DMS153 (cell line): ENCODE results near the gene LMBR1.
A peak's percentile ranks its signal among the peaks of the same experiment; 100 is the strongest.
"Not testable (repeated sequence)": the region's sequence is repeated elsewhere in the genome, so short reads cannot be mapped to it uniquely, and the experiment has no call there.

Experiments
- DNase-seq: peaks from one replicate; lab custom pipeline; 2025; lab: John Stamatoyannopoulos, UW

The LMBR1 gene

DNA sequence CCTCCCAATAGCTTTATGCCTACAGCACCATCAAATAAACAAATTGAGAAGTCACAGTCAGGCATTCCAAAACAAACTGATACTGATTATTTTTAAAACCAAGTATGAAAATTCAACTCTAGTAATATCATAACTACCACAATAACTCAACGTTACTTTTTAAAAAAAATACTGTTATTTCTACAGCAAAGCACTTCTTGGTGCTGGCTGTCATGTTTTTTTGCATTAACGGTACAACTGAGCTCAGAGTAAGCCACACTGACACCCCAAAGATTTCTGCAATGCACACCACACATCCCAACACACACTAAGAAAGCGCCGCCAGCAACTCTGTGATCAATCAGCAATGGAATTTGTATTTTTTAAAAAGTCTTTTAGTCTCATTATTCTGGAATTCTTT lies 138.8 kb downstream of the LMBR1 start:
- DNase-seq, result no peak

DNA sequence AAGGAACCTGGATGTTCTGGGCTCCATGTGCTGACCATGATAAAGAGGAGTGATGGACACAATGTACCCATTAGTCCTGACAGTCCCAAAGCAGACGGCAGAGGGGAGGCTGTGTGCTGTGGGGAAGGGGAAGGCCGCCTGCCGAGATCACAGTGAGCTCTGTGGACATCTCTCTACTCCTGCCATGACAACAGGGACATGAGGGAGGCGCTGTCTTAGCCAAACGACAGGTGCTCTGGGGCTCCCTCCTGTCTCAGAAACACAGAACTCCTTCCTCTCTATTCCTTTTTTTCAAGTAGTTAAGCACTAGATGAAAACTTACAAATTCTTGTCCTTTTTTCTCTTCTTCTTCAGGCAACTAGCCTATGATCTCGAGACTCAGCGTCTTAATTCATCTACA lies 139.4 kb downstream of the LMBR1 start:
- no peak for DNase-seq

DNA sequence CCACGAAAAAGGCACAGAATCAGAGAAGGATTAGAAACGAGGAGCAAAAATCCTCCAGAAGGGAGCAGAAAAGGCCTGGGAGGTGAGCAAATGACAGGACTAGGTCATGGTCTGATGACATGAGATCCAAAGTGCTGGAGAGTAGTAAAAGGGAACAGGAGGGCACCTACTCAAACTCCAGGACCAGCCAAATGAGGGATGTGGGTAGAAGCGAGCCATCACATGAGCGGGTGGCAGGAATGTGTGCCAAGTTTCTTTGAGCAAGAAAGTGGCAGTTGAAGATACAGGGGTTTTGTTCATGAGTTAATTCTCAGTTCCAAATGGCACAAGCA lies 139.8 kb downstream of the LMBR1 start:
- no peak for DNase-seq

DNA sequence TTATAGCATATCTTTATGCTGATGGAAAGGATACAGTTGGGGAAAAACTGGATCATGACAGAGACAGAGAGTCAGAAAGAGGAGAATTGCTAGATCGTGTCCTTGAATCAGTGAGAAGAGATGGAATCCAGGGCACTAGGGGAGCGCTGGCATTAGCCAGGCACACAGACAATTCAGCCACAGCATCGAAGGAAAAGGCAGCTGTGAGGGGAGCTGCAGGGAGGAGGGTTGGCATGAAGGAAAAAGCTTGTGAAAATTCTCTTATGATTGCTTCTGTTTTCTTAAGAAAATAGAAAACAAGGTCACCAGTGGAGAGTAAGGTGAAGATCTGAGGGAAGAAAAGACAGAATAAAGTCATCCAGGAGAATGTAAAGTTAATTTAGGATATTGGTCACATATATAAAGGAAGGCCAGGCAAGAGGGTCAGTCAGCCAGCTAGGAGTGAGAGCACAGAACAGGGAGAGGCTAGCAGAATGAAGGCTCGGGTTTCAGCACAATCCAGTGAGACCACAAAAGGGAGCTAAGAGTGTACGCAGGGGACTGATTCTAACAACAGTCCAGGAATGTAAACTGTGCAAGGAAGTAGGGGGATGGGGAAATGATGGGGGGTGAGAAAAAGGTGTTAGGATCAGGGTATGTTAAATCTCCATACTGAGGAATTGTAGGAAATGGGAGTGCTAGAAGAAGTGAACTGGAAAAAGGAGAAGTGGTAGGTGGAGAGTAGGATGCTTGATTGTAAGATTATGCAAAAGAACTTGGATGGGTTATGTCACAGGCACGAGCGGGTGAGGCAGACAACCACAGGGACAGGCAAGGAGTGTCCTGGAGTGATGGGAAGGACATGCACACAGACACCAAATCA lies 140.4 kb downstream of the LMBR1 start:
- no peak for DNase-seq

DNA sequence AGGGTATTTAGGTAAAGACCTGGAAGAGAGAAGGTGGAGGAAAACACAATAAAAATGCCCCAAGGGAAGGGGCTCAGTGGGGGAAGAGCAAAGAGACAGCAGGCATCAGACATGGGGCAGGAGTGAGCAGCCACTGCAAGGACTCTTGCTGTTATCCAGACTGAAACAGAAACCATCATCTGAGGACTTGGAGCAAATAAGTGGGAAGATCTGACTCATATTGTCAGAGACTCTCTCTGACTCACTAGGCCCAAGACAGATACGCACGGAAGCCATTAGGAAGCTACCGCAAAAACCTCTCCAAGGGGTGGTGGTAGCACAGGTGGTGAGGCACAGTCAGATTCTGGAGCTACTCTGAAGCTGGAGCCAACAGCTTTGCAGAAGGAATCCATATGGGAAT lies 141.7 kb downstream of the LMBR1 start:
- DNase-seq, result no peak

DNA sequence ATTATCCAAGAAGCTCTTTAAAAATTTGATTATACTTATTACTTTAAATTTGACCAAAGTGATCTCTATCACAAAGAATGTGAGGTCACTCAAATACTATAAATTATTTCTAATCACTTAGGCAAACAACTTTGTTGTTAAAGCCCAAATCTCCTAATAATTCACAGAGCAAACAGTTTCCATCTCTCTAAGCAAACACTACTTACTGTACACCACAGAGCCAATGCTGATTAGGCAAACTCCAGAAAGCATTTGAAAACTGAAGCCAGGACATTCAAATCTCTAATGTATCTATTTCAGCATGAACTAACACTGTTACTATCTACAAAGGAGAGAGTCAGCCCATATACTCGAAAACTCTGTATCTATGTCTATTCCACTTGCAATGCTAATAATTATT lies 145.3 kb downstream of the LMBR1 start:
- no peak for DNase-seq

DNA sequence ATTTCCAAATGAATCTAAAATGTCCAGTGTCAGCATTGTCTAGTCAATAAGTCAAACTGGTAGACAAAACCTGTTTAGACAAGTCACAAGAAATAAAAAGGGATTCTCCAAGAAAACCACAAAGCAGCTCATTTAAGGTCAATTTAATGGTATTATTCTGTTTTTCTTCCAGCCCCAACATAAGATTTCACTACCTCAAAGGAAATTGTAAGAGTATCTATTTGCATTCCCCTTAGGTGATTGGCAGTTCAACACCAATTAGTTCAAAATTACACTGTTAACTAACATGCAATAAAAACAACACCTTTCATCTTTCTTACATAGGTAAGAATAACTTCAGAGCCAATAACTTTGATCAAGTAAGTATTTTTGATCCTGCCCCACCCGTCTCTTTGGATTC lies 146.1 kb downstream of the LMBR1 start:
- no peak for DNase-seq

DNA sequence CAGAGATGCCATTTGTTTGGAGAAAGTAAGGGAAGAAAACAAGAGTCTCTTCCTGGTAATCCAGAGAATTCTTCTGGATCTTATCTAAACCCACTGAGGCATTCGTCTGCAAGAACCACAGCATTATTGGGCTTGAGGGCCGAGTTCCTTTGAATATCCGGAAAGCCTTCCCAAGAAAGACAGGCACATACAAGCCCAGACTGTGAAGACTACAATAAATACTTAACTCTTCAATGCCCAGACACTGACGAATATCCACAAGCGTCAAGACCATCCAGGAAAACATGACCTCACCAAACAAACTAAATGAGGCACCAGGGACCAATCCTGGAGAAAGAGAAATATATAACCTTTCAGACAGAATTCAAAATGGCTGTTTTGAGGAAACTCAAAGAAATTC lies 153.4 kb downstream of the LMBR1 start:
- no peak for DNase-seq

DNA sequence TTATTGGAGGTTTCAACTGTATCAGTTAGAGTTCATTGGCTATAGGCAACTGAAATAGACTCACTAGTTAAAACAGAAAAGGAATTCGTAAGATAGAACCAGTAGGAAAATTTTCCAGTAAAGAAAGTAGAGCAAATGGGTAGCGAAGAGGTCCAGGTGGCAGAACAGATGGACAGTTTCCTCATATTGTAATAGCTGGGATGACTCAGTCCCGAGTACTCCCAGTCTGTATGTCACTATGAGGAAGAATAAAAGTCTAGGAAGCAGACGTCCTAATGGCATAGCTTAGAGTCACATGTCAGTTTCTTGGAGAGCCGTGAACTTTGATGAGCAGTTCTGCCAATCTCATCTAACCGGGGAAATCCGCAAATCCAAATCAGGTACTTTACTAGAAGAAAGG lies 157.1 kb downstream of the LMBR1 start:
- DNase-seq, result no peak

DNA sequence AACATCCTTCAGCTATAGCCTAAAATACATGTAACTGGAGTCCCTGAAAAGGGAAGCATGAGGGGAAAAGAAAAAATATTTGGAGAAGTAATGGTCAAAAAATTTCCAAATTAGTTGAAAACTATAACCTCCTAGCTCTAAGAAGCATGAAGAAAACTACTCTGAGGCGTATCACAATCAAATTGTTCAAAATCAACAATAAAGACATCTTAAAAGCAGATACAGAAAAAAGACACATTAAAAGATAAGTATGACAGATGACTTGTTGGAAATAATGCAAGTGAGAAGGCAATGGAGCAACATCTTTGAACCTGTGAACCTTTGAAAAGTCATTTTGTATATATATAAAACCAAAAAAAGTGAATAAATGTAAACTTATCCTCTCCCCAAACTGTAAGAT lies 159.3 kb downstream of the LMBR1 start:
- no peak for DNase-seq

DNA sequence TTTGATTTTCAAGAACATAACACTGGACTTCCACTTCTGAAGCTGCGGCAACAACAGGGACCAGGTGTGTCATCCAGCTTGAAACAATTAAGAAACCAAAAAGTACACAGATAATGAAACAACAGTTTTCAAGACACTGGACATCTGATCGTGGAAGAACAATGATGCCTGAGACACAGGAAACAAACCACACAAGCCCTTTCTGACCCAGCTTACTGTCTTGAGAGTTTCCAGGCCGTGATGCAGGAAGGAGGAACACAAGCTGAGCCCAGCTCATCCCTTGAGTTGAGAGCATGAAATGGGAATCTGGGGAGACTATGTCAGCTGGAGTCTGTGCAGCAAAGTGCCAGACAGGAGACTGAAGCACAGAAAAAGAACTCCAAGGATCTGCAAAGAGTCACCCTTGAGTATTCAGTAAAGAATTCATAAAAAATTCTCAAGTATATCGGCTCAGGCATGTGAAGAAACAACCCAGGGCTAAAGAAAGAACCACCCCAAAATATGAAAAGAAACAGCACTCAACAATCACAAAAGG lies 160.8 kb downstream of the LMBR1 start:
- no peak for DNase-seq

DNA sequence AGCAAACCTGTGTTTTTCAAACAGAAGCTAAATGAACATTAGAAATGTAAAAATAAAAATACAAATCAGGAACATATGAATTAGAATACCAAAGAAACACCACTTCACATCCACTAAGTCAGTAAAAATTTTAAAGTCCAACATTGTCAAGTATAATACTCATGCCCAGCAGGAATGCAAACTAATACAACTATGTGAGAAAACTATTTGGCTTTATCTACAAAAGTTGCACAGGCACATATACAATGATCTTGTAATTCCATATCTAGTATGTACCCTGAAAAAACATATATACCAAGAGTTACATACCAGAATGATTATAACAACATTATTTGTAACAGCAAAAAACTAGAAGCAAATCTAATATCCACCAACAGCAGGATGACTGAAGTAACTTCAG lies 161.3 kb downstream of the LMBR1 start:
- DNase-seq, result no peak

DNA sequence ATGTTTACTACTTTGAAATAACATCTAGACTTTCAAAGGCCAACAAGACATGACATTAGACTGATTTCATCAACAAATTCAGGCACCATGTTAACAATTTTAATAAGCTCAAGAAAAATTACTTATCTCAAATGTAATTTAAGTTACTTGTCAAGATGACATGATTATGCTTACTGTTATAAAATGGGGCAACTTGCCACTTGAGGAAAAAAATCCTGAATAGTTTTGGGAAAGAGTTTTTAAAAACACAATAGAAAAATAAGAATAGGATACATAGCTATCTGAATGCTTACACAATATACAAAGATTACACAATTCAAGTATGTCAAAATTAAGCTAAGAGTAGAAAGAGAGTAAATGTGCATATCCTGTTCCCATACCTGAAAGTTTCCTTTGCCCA lies 167.0 kb downstream of the LMBR1 start:
- no peak for DNase-seq

DNA sequence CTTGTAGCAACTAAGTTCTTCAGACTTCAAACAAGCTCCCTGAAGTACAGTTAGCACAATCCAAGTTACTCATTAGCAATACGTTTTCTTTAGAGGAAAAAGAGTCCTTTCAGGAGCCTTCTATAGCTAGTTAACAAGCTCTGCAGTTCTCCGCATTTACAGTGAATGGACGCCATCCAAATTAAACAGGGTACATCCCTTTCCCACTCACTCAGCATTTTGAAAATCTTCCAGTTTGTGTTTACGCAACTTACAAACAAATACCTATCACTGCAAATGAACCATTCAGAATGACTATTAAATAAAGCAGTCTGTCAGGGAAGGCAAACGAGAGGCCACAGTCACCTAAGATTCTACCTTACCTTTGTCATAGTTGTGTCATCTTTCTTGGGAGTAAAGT lies 167.9 kb downstream of the LMBR1 start:
- no peak for DNase-seq

DNA sequence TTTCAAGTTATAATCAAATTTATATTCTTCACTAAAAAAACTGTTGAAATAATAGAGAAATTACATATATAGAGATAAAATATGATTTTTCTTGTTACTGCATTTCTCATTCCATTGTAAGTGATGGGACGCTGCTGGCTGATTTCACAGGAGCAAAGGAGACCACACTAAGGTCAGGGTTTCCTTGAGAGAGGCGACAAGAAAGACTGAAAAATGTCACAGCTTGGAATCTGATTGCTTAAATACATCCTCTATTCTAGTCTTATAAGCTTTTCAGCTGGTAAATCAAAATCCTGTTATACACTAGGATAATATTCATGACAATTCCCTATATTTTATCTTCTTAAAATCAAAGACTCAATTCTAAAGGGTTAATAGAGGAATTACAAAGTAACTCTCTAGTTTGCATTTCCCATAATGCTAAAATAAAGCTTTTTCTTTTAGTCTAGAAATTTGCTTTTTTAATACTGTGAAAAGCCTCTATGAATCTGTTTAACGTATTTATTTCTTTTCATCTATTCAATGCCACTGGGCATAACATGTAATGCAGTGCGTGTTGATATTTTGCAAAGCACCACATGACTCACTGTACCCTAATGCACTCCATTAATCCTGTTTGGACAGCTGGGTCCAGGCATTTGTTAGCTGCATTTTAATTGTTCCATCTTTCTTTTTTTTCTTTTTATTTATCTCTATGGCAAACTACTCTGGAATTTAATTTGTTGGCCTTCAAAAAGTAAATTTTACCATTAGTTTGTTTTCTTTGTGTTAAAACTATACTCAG lies 170.7 kb downstream of the LMBR1 start:
- DNase-seq, result peak; percentile 56

DNA sequence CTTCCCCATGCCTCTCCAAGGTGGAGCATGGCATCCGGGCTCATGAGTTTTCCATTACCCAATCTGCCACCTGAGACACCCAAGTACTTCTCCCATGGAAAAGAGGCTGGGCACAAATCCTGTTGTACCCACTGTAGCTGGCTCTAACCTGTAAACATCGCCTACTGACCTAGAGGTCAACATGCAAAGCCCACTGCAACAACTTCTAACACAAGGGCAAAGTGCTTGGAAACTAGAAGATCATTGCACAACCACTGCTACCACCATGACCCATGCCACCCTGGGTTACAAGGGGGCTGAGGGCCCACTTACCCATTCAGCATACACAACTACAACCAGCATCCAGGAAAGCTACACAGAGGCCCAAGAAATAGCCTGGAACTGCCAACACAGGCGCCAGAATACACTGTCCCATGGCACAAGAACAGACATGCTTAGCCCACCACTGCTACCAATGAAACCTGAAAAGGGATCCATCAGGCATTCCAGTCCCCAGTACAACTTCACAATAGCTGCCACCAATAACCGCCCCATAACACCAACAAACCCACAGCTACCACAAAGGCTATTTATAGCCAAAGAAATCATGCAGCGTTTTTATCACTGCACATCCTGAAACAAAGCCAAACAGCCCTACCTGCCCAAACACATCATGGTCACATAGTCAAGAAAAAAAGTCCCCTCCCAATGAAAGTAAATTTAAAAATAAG lies 189.1 kb downstream of the LMBR1 start:
- DNase-seq, result no peak

DNA sequence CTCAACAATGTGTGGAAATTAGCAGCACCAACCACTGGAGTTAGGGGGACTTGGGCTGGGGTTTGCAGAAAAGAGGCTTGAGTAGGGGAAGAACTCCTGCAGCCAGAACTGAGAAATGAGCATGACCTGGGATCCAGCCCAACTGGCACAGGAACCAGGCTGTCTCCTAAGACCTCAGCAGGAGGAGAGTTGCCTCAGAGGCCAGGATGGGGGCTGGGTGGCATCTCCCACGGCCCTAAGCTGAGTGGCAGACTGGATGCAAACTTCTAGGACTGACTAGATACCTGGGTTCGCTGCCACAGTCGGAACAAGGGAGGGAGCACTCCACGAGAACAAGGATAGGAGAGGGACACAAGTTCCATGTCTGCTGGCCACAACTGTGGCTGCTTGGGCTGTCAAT lies 189.8 kb downstream of the LMBR1 start:
- no peak for DNase-seq

DNA sequence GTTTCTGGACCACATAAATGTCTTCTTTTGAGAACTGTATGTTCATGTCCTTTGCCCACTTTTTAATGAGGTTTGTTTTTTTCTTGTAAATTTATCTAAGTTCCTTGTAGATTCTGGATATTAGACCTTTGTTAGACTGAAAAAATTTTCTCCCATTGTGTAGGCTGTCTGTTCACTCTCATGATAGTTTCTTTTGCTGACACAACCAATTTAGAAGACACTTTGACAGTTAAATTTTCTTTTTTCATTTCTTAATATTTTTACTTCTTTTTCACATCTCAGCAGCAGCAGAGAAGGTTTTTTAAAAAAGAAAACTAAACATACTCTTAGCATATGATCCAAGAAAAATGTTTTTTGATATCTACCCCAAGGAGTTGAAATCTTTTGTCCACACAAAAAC lies 190.6 kb downstream of the LMBR1 start:
- DNase-seq, result no peak

DNA sequence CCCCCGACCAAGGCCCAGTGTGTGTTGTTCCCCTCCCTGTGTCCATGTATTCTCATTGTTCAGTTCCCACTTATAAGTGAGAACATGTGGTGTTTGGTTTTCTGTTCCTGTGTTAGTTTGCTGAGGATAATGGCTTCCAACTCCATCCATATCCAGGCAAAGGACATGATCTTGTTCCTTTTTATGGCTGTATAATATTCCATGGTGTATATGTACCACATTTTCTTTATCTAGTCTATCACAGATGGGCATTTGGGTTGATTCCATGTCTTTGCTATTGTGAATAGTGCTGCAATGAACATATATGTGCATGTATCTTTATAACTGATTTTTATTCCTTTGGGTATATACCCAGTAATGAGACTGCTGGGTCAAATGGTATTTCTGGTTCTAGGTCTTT lies 191.2 kb downstream of the LMBR1 start:
- not testable (repeated sequence) for DNase-seq

DNA sequence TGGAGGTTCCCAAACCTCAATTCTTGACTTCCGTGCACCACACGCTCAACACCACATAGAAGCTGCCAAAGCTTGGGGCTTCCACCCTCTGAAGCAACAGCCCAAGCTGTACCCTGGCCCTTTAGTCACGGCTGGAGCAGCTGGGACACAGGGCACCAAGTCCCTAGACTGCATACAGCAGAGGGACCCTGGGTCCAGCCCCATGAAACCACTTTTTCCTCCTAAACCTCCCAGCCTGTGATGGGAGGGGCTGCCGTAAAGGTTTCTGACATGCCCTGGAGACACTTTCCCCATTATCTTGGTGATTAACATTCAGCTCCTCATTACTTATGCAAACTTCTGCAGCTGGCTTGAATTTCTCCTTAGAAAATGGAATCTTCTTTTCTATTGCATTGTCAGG lies 194.5 kb downstream of the LMBR1 start:
- not testable (repeated sequence) for DNase-seq

DNA sequence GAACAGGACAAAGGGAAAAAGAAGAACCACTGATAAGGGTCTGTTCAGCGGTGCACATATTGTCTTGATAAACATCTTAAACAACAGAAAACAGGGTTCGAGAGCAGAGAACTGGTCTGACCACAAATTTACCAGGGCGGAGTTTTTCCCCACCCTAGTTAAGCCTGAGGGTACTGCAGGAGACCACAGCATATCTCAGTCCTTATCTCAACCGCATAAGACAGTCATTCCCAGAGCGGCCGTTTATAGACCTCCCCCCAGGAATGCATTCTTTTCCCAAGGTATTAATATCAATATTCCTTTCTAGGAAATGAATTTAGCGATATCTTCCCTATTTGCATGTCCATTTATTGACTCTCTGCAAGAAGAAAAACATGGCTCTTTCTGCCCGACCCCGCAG lies 195.7 kb downstream of the LMBR1 start:
- not testable (repeated sequence) for DNase-seq

DNA sequence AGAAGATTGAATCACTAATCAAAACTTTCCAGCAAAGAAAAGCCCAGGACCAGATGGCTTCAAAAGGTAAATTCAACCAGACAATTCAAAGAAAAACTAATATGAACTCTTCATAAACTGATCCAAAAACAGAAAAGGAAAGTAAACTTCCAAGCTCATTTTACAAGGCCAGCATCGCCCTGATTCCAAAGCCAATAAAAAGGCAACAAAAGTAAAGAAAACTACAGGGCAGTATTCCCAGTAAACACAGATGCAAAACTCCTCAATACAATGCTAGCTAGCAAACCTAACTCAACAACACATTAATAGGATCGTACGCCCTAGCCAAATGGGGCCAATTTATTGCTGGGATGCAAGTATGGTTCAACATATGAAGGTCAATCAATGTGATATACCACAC lies 199.4 kb downstream of the LMBR1 start:
- no peak for DNase-seq

DNA sequence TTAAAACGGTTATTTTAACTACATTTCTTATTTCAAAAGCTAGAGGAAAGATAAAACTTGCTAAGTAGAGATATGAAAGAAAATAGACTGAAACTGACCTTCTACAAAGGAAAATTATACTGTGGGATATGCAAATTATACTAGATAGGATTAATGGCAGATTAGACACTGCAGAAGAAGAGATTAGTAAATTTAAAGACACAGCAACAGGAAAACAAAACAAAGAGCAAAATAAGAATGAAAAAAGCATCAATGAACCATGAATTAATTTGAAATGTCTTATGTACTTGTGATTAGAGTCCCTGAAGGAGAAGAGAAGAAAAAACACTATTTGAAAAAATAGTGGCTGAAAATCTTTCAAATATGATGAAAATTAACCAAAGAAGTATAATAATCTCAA lies 200.1 kb downstream of the LMBR1 start:
- no peak for DNase-seq
